ENCODE results near the gene JMJD6. TPM values are rescaled to one million over a fixed set of nuclear protein-coding genes. Genes with fewer than 3 reads are reported as not detected.

The JMJD6 gene
- total and polyA plus RNA-seq, 9 of the 15 experiments (the other 6 are each of a cell fraction or from before 2014, with no cell fraction given): 2.5 to 52.3 (median 36.3) TPM

- TF ChIP-seq ARID3B (CRISPR knock-in tag; IDR thresholded peaks at IDR 0.05; ENCODE audit: borderline replicate concordance) (no peak), NONO (IDR thresholded peaks at IDR 0.05; ENCODE audit: low read depth in 2 of 2, low read length in 1 of 2) (peak in 1 of 2 experiments; percentile 40; a peak in 2 of 4 replicates), EZH2 (IDR thresholded peaks at IDR 0.05; ENCODE audit: borderline replicate concordance, low read depth, low read length) (no peak), ZNF121 (CRISPR knock-in tag; conservative IDR thresholded peaks at IDR 0.05) (no peak), TBL1XR1 (IDR thresholded peaks at IDR 0.05; ENCODE audit: low read length in 2 of 2) (no peak; a peak in 1 of 4 replicates), COPS2 (conservative IDR thresholded peaks at IDR 0.05) (no peak), TBP (optimal IDR thresholded peaks at IDR 0.05; ENCODE audit: low read depth, low read length) (no peak), YY1 (IDR thresholded peaks at IDR 0.05; ENCODE audit: borderline replicate concordance in 1 of 3, control insufficient read depth in 1 of 3, extremely low read depth in 1 of 3, insufficient read depth in 3 of 3, insufficient read length in 1 of 3, insufficient replicate concordance in 2 of 3, low read depth in 1 of 3, low read length in 2 of 3) (peak in 2 of 3 experiments; percentile 58 to 61), ETV1 (tag; conservative IDR thresholded peaks at IDR 0.05; ENCODE audit: low read depth) (no peak), RBBP5 (IDR thresholded peaks at IDR 0.05; ENCODE audit: borderline replicate concordance, insufficient read depth, low read length, poor library complexity, severe bottlenecking) (peak; percentile 68), NCOA6 (IDR thresholded peaks at IDR 0.05) (no peak; the same call in 1 of the 2 replicates), ZNF507 (tag; conservative IDR thresholded peaks at IDR 0.05) (no peak), SMC3 (conservative IDR thresholded peaks at IDR 0.05; ENCODE audit: insufficient read depth, low read depth, low read length) (no peak), NFIX (CRISPR knock-in tag; IDR thresholded peaks at IDR 0.05; ENCODE audit: low read depth) (no peak), ATF1 (CRISPR knock-in tag; IDR thresholded peaks at IDR 0.05) (no peak), ATF1 (tag; IDR thresholded peaks at IDR 0.05) (peak; percentile 91), RFX1 (IDR thresholded peaks at IDR 0.05) (no peak), U2AF2 (optimal IDR thresholded peaks at IDR 0.05; ENCODE audit: low read depth, low read length) (no peak), RBM15 (IDR thresholded peaks at IDR 0.05; ENCODE audit: insufficient read depth, low read length) (no peak), FOXP1 (CRISPR knock-in tag; IDR thresholded peaks at IDR 0.05) (peak; percentile 85), LEF1 (IDR thresholded peaks at IDR 0.05) (0 out of 2 replicates have a peak, but pooled peaks have one; percentile 8), CREB3L1 (IDR thresholded peaks at IDR 0.05; ENCODE audit: borderline replicate concordance, low read depth) (peak; percentile 78), HDGF (IDR thresholded peaks at IDR 0.05) (no peak), FOSL1 (tag; conservative IDR thresholded peaks at IDR 0.05) (peak; percentile 98), POLR2G (IDR thresholded peaks at IDR 0.05; ENCODE audit: low read depth, low read length) (no peak; the same call in 1 of the 2 replicates), CBFA2T3 (IDR thresholded peaks at IDR 0.05) (peak; percentile 24; the same call in 1 of the 2 replicates), GABPA (tag; conservative IDR thresholded peaks at IDR 0.05; ENCODE audit: low read depth) (no peak)
Observed at GRCh38 chr17:76737676-76738467, 11.5 kb upstream of the JMJD6 start, which contains the start of gene MFSD11 (continued).
